Fibroblast of pulmonary artery (primary cell): ENCODE results near the gene PTP4A1.
"Not testable (repeated sequence)": the region's sequence is repeated elsewhere in the genome, so short reads cannot be mapped to it uniquely, and the experiment has no call there.

Experiments used
- DNase-seq: peaks from one replicate; pipeline ENCODE4 v3.0.0-alpha.2; 2010; ENCODE audit warnings: low read depth
- H3K4me3 ChIP-seq: replicated peaks from 2 replicates; pipeline ENCODE4 v1.5.1; 2011; ENCODE audit warnings: low read depth, mild to moderate bottlenecking, control low read depth, low read length, moderate library complexity
- CTCF ChIP-seq: IDR thresholded peaks from 2 replicates; pipeline ENCODE4 v1.5.1; 2011; ENCODE audit warnings: mild to moderate bottlenecking, control low read depth, low read length, inconsistent platforms; ENCODE audit errors: missing control alignments

The PTP4A1 gene

GRCh38 chr6:63572044-63572746, at the start of gene PTP4A1, which contains the start of gene LOC128125822:
Gene PTP4A1, plus strand, starts transcription at chr6:63572480. Its CDS starts 4,401 bp downstream, at chr6:63576881.
Gene LOC128125822, plus strand, starts transcription at chr6:63572480.
- no peak for TF ChIP-seq CTCF
- peak within 1 kb of the TSS; percentile 91 for H3K4me3 ChIP-seq
- peak; percentile 99 for DNase-seq

GRCh38 chr6:63522911-63523287, 49.4 kb upstream of the PTP4A1 start:
- H3K4me3 ChIP-seq, DNase-seq: not testable (repeated sequence)

GRCh38 chr6:63523630-63524029, 48.6 kb upstream of the PTP4A1 start:
- H3K4me3 ChIP-seq = no peak overlapping the region
- TF ChIP-seq CTCF = no peak
- no peak for DNase-seq

GRCh38 chr6:63525186-63525878, 46.9 kb upstream of the PTP4A1 start:
- no peak for DNase-seq
- no peak for TF ChIP-seq CTCF
- H3K4me3 ChIP-seq = no peak overlapping the region

GRCh38 chr6:63526931-63527330, 45.3 kb upstream of the PTP4A1 start:
- TF ChIP-seq CTCF = no peak
- no peak for DNase-seq
- no peak overlapping the region for H3K4me3 ChIP-seq

GRCh38 chr6:63527658-63528514, 44.4 kb upstream of the PTP4A1 start:
- no peak for TF ChIP-seq CTCF
- H3K4me3 ChIP-seq = no peak overlapping the region
- DNase-seq = peak; percentile 92

- no peak overlapping the region for H3K4me3 ChIP-seq
- TF ChIP-seq CTCF = no peak
- no peak for DNase-seq
These were observed 42.8 kb upstream of the PTP4A1 start for GRCh38 chr6:63529498-63529897.
